VCaP (cell line): ENCODE data around the gene RAB13.
A peak's percentile ranks its signal among the peaks of the same experiment; 100 is the strongest.
"Not testable (repeated sequence)": the region's sequence is repeated elsewhere in the genome, so short reads cannot be mapped to it uniquely, and the experiment has no call there.

Experiments used
- H3K27ac ChIP-seq: fragments of 450-650 bp; 2 replicates; pipeline ENCODE4 v1.5.1; 2017
- TF ChIP-seq, protein P1 (sequence below): fragments of 450-650 bp; conservative IDR thresholded peaks from 2 replicates; pipeline ENCODE4 v1.5.1; 2017; ENCODE audit warnings: mild to moderate bottlenecking, moderate library complexity

Gene RAB13

DNA sequence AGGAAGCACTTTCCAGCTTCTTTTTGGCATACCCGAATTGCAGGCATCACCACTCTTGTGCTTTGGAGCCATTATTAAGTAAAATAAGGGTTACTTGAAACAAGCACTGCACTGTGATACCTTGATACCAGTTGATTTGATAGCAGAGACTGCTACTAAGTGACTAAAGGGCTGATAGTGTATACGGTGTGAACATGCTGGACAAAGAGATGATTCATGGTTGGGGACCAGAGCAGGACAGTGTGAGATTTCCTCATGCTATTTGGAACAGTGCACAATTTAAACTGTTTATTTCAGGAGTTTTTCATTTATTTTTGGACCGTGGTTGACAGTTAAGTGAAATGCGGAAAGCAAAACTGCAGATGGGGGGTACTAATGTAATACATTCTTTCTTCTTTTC lies 14.3 kb upstream of the RAB13 start:
- TF ChIP-seq, protein P1, sequence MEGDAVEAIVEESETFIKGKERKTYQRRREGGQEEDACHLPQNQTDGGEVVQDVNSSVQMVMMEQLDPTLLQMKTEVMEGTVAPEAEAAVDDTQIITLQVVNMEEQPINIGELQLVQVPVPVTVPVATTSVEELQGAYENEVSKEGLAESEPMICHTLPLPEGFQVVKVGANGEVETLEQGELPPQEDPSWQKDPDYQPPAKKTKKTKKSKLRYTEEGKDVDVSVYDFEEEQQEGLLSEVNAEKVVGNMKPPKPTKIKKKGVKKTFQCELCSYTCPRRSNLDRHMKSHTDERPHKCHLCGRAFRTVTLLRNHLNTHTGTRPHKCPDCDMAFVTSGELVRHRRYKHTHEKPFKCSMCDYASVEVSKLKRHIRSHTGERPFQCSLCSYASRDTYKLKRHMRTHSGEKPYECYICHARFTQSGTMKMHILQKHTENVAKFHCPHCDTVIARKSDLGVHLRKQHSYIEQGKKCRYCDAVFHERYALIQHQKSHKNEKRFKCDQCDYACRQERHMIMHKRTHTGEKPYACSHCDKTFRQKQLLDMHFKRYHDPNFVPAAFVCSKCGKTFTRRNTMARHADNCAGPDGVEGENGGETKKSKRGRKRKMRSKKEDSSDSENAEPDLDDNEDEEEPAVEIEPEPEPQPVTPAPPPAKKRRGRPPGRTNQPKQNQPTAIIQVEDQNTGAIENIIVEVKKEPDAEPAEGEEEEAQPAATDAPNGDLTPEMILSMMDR = no peak

DNA sequence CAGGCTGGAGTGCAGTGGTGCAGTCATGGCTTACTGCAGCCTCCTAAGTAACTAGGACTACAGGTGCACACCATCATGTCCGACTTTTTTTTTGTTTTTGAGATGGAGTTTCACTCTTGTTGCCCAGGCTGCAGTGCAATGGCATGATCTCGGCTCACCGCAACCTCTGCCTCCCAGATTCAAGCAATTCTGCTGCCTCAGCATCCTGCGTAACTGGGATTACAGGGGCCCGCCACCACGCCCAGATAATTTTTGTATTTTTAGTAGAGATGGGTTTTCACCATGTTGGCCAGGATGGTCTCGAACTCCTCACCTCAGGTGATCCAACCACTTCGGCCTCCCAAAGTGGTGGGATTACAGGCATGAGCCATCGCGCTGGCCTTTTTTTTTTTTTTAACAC lies 10.7 kb upstream of the RAB13 start:
- not testable (repeated sequence) for H3K27ac ChIP-seq

More for the DNA sequence above, 14.3 kb upstream of the RAB13 start:
- H3K27ac ChIP-seq = no peak overlapping the region

DNA sequence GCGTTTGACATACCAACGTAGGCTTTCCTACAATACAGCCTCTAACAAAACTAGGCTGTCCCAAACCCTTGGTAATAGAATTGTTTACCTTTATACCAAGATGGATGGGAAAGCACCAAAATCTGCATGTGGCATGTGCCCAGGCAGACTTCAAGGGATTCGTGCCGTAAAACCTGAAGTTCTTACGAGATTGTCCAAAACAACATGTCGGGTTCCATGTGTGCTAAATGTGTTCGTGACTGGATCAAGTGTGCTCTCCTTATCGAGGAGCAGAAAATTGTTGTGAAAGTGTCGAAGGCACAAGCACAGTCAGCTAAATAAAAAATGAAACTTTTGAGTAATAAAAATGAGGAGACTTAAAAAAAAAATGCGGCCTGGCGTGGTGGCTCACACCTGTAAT lies 9.5 kb upstream of the RAB13 start:
- TF ChIP-seq, protein P1 = no peak
- no peak overlapping the region for H3K27ac ChIP-seq

DNA sequence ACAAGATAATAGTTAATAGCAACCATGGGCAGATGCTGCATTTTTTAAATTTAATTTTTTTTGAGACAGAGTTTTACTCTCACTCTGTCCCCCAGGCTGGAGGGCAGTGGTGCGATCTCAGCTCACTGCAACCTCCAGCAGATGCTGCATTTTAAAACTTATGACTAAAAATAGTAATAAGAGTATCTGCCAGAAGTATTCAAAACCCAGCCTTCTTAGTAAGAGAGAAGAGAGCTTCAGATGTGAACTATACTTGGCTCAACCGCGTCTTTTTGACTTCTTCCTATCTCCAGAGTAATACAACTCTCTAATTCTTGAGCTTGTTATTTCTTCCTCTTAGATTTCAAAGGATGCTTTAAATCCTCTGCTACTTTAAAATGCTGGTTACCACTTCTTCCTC lies 9.1 kb upstream of the RAB13 start:
- TF ChIP-seq, protein P1 = no peak
- no peak overlapping the region for H3K27ac ChIP-seq

DNA sequence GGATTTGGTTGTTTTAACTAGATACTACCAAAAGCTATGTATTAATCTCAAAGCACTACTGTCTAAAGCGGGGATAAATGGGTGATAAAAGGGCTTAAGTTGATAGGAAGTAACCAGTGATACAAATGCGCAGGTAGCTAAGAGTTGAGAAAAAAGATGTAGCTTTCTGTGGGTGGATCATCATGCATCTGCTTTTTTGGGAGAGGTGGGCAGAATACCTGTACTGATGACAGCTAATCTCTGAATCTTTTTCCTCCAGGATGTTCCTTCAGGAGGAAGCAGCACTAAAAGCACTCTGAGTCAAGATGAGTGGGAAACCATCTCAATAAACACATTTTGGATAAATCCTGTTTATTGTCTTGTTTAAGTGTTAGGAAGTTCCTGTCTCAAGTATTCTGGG lies 5.7 kb upstream of the RAB13 start:
- H3K27ac ChIP-seq = peak overlapping the region; percentile 94
- TF ChIP-seq, protein P1 = no peak

DNA sequence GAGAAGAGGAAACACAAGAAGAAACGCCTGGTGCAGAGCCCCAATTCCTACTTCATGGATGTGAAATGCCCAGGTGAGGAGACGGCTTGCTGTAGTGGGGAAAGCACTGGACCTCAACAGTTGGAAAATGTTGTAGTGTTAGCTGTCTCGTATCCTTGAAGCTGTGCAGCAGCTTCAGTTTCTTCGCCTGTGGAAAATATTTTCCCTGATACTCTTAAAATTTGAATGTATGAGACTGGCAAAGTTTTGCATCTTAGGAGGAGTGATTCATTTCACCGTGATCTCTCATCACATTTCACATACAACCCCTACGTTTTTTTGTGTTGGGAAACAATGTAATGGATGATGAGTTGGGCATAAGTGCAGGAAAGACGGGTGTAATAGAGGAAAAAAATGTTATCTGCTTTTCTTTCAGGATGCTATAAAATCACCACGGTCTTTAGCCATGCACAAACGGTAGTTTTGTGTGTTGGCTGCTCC lies 5.1 kb upstream of the RAB13 start:
- TF ChIP-seq, protein P1 = no peak
- H3K27ac ChIP-seq = peak overlapping the region; percentile 94

DNA sequence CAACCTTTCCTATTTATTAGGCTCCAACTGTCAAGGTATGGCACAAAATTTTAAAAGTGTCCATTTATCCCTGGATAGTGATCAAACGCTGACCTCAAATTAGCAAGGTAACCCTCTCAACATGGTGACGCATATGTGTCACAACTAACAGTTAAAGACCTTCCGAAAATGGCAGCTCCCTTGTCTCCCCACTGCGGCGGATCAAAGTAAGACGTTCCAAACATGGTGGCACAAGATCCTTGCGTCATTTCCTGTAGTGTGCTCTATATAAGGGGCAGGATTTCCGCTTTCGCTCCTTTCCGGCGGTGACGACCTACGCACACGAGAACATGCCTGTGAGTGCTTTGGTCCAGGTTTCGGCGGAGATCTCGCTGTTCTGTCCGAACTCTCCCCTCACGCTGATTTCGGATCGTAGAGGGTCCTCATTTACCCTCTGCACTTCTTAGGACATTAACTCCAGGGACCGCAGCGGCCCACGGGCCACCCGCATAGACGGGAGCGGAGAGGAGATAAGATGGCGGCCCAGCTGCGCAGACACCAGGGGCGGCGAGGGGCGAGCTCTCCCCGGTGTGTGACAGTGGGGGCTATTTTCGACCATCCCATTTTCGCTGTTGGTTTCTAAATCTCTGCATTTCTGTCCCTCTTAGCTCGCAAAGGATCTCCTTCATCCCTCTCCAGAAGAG lies 4.5 kb upstream of the RAB13 start, which contains the start of gene RPS27:
RPS27 (plus strand) TSS at position 295 of the 683 bp plus-strand sequence; CDS start at position 330, 35 bp downstream.
- TF ChIP-seq, protein P1 = no peak
- H3K27ac ChIP-seq = peak within 1 kb of the TSS; percentile 94

DNA sequence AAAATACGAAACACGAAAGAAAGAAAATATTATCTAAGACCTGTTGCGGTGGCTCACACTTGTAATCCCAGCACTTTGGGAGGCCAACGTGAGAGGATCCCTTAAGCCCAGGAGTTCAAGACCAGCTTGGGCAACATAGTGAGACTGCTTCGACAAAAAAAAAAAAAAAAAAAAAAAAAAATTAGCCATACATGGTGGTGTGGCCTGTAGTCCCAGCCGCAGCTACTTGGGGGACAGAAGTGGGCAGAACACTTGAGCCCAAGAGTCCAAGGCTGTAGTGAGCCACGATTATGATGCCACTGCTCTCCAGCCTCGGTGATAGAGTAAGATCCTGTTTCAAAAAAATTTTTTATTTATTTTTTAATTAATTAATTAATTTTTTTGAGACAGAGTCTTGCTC lies 1.5 kb upstream of the RAB13 start:
- H3K27ac ChIP-seq = peak overlapping the region; percentile 68
- TF ChIP-seq, protein P1 = no peak
